Small intestine (tissue), 7 donors: ENCODE measurements around the gene TXNRD3. TPM values are rescaled to one million over a fixed set of nuclear protein-coding genes. Genes with fewer than 3 reads are reported as not detected.

ENCODE experiments used
- DNase-seq, 2 donors: peaks; one replicate each; pipeline versions ENCODE4 v3.0.0 to v3.0.0-alpha.2; 2013
- FAIRE-seq: peaks from 2 replicates; lab custom pipeline; 2012; peaks lifted over from hg19 to GRCh38; lab: Jason Lieb, UNC
- H3K27ac ChIP-seq, 3 donors: one replicate each; pipeline ENCODE4 v1.5.1; 2013; ENCODE audit warnings: low read length in 2 of 3, mild to moderate bottlenecking in 2 of 3, control low read depth in 1 of 3, inconsistent platforms in 1 of 3, low read depth in 1 of 3, moderate library complexity in 1 of 3
- H3K27me3 ChIP-seq, 3 donors: one replicate each; pipeline ENCODE4 v1.6.1; 2013; ENCODE audit warnings: low read length in 3 of 3, inconsistent platforms in 1 of 3; ENCODE audit not compliant: control insufficient read depth in 3 of 3, insufficient read depth in 3 of 3
- H3K36me3 ChIP-seq, 3 donors: one replicate each; pipeline ENCODE4 v1.6.1; 2013; ENCODE audit warnings: low read length in 3 of 3, inconsistent platforms in 1 of 3, low read depth in 1 of 3, mild to moderate bottlenecking in 1 of 3, moderate library complexity in 1 of 3; ENCODE audit not compliant: control insufficient read depth in 3 of 3, insufficient read depth in 2 of 3
- H3K4me1 ChIP-seq, 3 donors: one replicate each; pipeline ENCODE4 v1.6.1; 2013; ENCODE audit warnings: low read length in 2 of 3, inconsistent platforms in 1 of 3, low read depth in 1 of 3, mild to moderate bottlenecking in 1 of 3, moderate library complexity in 1 of 3; ENCODE audit not compliant: control insufficient read depth in 3 of 3, insufficient read depth in 2 of 3
- H3K4me3 ChIP-seq, 3 donors: one replicate each; pipeline ENCODE4 v1.5.1; 2013; ENCODE audit warnings: low read length in 3 of 3, control low read depth in 1 of 3, inconsistent platforms in 1 of 3, low read depth in 1 of 3, mild to moderate bottlenecking in 1 of 3, moderate library complexity in 1 of 3
- H3K9me3 ChIP-seq, 2 donors: one replicate each; pipeline ENCODE4 v1.6.1; 2013; ENCODE audit warnings: low read depth in 1 of 2, low read length in 1 of 2; ENCODE audit not compliant: control insufficient read depth in 2 of 2, insufficient read depth in 1 of 2
- WGBS, 3 donors: extraction: QIAGEN DNeasy Blood & Tissue Kit; methylation state at CpG; one replicate each; pipeline ENCODE4 v1.1.7; 2013; 5-methylcytosine and 5-hydroxymethylcytosine counted together
- polyA plus RNA-seq, 4 donors: library from polyadenylated mRNA; stranded (reverse) in 3 of 4; unstranded in 1 of 4; fragments of 200-250 nt in 3 of 4; fragments of 120-200 nt in 1 of 4; gene quantifications; one replicate each; pipeline versions ENCODE4 v1.2.1 to v1.2.3, GENCODE V29; 2013
- donor health status: healthy with polysubstance abuse.
- donor health status: control.
- donor health status: control.
- donor health status: Bipolar disorder and iron deficiency.
- donor health status: healthy.

The TXNRD3 gene
- polyA plus RNA-seq, 4 donors: 0.89 to 7.4 (median 2.8) TPM

- no peaks in the 10 kb centered on the region for H3K27me3 ChIP-seq
- no peak for DNase-seq
- H3K27ac ChIP-seq: no peak overlapping the region
- H3K4me1 ChIP-seq: no peaks in the 10 kb centered on the region
- H3K36me3 ChIP-seq: no peaks in the 10 kb centered on the region
- H3K4me3 ChIP-seq: no peak overlapping the region
- 79 to 85% (median 79%) methylated on average over 9 of the region's 9 CpGs for WGBS, 3 donors
- no peak for FAIRE-seq
- H3K9me3 ChIP-seq: no peaks in the 10 kb centered on the region
These were observed 85.4 kb downstream of the TXNRD3 start for GRCh38 chr3:126569390-126569975.

GRCh38 chr3:126568776-126569342 is 86.1 kb downstream of the TXNRD3 start:
- FAIRE-seq (no peak), DNase-seq (no peak)
- no peaks in the 10 kb centered on the region for H3K9me3 ChIP-seq
- no peaks in the 10 kb centered on the region for H3K4me1 ChIP-seq
- no peak overlapping the region for H3K27ac ChIP-seq
- WGBS, 3 donors: 58 to 71% (median 65%) methylated on average over 3 of the region's 3 CpGs
- H3K4me3 ChIP-seq: no peak overlapping the region
- H3K27me3 ChIP-seq: no peaks in the 10 kb centered on the region
- no peaks in the 10 kb centered on the region for H3K36me3 ChIP-seq

GRCh38 chr3:126567696-126568438 is 87.1 kb downstream of the TXNRD3 start:
- DNase-seq: peak in 1 of 2 donors; percentile 16
- no peaks in the 10 kb centered on the region for H3K27me3 ChIP-seq
- H3K36me3 ChIP-seq: no peaks in the 10 kb centered on the region
- no peak for FAIRE-seq
- WGBS, 3 donors: 57 to 58% (median 57%) methylated on average over 10 of the region's 10 CpGs
- H3K4me1 ChIP-seq: no peaks in the 10 kb centered on the region
- no peak overlapping the region for H3K4me3 ChIP-seq
- no peak overlapping the region for H3K27ac ChIP-seq
- H3K9me3 ChIP-seq: no peaks in the 10 kb centered on the region

- H3K4me3 ChIP-seq: no peak overlapping the region
- WGBS, 3 donors: 62 to 81% (median 77%) methylated on average over 2 of the region's 2 CpGs
- H3K36me3 ChIP-seq: no peaks in the 10 kb centered on the region
- FAIRE-seq (no peak), DNase-seq (no peak)
- no peak overlapping the region for H3K27ac ChIP-seq
- no peaks in the 10 kb centered on the region for H3K4me1 ChIP-seq
- no peaks in the 10 kb centered on the region for H3K9me3 ChIP-seq
- no peaks in the 10 kb centered on the region for H3K27me3 ChIP-seq
These were observed 92.1 kb downstream of the TXNRD3 start for GRCh38 chr3:126562737-126563276.

GRCh38 chr3:126558336-126559071 is 96.4 kb downstream of the TXNRD3 start, which contains the start of gene C3orf22:
Gene C3orf22 (minus strand): TSS chr3:126558932. CDS start chr3:126553390, 5,542 bp downstream.
- Histone ChIP-seq H3K4me1 (no peaks in the 10 kb centered on the region), H3K36me3 (no peaks in the 10 kb centered on the region), H3K4me3 (no peak within 1 kb of the TSS), H3K27me3 (no peaks in the 10 kb centered on the region), H3K27ac (no peak within 1 kb of the TSS), H3K9me3 (no peaks in the 10 kb centered on the region)
- FAIRE-seq (no peak), DNase-seq (no peak)
- WGBS, 3 donors: 68 to 75% (median 73%) methylated on average over 9 of the region's 9 CpGs

GRCh38 chr3:126557761-126558160 is 97.2 kb downstream of the TXNRD3 start:
- FAIRE-seq (no peak), DNase-seq (no peak)
- H3K9me3 ChIP-seq: no peaks in the 10 kb centered on the region
- no peak overlapping the region for H3K27ac ChIP-seq
- no peaks in the 10 kb centered on the region for H3K4me1 ChIP-seq
- no peaks in the 10 kb centered on the region for H3K27me3 ChIP-seq
- no peaks in the 10 kb centered on the region for H3K36me3 ChIP-seq
- WGBS, 3 donors: 71 to 79% (median 73%) methylated on average over 6 of the region's 6 CpGs
- no peak overlapping the region for H3K4me3 ChIP-seq

GRCh38 chr3:126557415-126557745 is 97.5 kb downstream of the TXNRD3 start:
- no peaks in the 10 kb centered on the region for H3K4me1 ChIP-seq
- 86 to 94% (median 91%) methylated on average over 11 of the region's 11 CpGs for WGBS, 3 donors
- FAIRE-seq (no peak), DNase-seq (no peak)
- no peaks in the 10 kb centered on the region for H3K27me3 ChIP-seq
- no peaks in the 10 kb centered on the region for H3K36me3 ChIP-seq
- no peak overlapping the region for H3K27ac ChIP-seq
- H3K4me3 ChIP-seq: no peak overlapping the region
- H3K9me3 ChIP-seq: no peaks in the 10 kb centered on the region
